GM18868 (cell line): ENCODE results near the gene PNPLA5.

Source experiments
- ATAC-seq: cut with Tn5 transposase; IDR thresholded peaks from one replicate; pipeline ENCODE4 v1.9.1; 2021; ENCODE audit warnings: mild to moderate bottlenecking, moderate library complexity; ENCODE audit not compliant: unreplicated experiment

The PNPLA5 gene

DNA sequence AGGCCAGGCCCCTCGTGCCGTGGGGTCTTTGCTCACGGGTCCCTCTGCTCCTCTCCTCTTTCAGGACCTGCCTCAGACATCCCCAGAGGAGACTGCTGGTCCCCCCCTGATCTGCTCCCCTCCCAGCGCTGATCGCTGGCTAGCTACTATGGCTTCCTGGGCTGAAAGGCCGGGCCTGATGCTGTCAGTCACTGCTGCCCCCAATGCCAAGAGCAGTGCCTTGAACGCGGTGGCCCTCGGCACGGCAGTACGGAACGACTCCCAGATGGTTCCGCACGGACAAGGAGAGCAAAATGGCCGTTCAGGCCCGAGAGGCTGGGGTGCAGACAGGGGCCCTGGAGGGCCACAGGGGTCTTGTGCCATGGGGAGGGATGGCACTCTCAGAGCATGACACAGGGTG, 51.0 kb downstream of the PNPLA5 start:
- no peak for ATAC-seq

DNA sequence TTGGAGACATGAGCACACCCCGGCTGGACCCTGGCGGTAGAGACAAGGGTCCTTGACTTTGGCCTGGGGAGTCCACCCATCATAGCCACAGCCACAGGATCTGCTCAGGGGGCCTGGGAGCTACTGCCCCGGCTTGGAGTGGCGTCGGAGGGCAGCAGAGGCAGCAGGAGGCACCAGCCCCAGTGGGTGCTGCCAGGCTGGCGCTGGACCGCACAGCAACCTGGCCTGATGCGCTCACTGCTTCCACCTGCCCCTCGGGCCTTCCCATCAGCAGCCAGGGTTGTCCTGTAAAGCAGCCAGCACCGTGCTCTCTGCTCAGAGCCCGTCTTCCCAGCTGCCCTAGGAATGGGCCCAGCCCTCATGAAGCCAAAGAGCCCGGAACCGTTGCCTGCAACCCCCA, 51.4 kb downstream of the PNPLA5 start:
- ATAC-seq: no peak

DNA sequence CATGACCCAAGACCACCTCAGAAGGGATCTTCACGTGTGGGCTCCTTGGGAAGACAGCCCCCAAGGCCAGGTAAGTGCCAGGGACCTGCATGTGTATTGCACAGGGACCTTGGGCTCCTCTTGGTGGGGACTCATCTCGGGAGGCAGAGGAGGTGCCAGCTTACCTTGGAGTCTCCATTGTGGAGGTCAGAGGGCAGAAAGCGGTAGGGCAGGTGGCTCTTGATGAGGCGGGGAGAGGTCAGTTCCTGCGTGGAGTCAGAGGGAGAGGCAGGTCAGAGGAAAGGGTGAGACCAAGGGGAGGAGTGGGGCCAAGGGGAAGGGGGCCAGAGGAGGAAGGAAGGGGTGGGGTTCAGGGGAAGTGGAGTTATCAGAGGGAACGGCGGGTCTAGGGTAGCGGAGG, 52.0 kb downstream of the PNPLA5 start:
- no peak for ATAC-seq

DNA sequence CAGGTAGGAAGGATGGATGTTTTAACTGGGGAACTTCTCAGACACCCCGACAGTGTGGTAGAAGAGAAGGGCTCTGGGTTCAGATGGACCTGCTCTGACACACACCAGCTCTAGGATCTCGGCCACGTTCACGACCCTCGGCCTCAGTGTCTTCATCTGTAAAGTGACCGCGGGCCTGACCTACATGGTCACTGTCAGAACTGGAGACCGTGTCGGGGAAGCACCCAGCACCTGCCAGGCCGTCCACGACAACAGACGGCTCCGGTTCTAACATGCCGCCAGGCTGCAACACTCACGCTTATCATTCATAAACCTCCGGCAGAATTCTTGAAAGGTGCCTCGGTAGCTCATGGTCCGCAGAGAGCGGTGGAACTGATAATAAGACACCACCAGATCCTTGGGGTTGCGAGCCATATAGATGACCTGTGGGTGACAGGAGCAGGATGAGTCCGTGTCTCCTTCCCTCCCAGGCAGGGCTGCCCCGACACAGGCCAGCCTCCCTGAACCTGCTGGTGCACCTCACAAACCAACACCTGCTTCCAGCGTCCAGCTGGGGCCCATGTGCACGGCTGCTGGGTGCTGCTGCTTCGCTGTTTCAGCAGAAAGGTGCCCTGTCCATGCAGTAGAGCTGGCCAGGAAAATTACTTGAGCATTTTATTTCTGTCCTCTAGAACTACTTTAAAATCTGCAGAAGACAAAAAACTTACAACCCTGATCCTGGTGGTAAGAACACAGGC, 53.1 kb downstream of the PNPLA5 start:
- ATAC-seq: no peak

DNA sequence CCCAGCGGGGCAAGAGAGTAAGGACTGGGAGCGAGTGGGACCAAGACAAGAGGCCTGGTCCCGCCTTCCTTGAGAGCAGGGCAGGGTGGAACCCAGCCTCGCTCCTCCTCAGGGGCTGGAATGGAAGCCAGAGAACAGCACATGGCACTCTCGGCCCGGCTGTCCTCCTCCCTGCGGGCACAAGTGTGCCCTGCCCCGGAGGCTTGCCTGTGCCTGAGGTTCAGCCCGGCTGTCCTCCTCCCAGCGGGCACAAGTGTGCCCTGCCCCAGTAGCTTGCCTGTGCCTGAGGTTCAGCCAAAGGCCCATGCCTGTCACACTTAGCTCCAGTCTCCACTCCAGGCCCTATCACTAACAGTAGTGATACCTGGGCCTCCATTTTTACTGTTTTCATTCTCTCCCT, 53.7 kb downstream of the PNPLA5 start:
- ATAC-seq: no peak

DNA sequence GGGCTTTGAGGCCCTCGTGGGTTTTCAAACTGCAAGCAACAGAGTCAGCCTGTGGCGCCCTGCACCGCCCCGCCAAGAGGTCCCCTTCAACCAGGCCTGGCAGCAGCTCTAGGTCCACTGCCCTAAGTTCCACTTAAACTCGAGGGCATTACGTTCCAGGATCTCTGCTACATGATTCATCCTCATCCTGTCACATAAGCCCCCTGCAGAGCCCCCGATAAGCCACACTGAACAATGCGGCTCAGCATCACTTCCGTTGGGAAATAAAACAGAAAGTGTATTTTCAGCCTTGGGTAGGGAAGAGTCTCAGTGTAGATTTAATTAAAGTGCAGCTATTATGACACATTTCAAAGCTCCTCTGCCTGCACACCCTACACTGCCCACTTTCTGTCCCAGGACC, 54.1 kb downstream of the PNPLA5 start:
- no peak for ATAC-seq

DNA sequence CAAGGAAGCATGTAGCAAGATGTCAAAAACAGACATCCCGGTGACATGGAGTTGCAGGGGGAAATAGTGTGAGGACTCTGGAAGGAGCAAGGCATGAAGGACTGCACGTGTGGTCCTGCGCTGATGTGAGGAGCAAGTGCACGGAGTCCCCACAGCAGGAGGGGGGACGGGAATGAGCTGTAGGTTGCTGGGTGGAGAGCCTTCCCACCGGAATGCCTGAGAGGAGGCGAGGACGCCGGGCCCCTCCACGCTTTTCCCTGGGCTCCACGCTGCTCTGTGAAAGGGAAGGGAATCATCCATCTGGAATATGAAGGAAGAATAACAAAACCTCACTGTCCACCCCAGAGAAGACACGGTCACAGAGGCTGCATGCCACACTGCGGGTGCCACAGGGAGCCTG, 56.1 kb downstream of the PNPLA5 start:
- ATAC-seq: no peak

DNA sequence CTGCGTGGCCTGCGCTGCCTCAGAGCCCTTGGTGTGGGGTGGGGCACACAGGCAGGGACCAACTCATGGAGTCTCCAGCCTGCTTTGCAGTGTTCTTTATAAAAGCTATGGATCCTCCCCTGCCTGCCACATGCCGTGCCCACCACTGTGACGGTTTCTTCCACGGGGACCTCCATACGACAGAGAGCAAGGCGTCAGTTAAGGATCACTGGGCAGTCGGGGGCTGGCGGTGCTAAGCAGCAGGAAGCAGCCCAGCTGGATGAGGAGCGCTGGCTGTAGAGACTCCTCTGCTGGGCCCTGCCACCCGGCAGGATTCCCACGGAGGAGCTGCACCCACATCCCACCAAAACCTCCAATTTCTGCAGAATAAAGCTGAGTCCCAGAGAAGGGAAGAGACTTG, 56.6 kb downstream of the PNPLA5 start:
- no peak for ATAC-seq

DNA sequence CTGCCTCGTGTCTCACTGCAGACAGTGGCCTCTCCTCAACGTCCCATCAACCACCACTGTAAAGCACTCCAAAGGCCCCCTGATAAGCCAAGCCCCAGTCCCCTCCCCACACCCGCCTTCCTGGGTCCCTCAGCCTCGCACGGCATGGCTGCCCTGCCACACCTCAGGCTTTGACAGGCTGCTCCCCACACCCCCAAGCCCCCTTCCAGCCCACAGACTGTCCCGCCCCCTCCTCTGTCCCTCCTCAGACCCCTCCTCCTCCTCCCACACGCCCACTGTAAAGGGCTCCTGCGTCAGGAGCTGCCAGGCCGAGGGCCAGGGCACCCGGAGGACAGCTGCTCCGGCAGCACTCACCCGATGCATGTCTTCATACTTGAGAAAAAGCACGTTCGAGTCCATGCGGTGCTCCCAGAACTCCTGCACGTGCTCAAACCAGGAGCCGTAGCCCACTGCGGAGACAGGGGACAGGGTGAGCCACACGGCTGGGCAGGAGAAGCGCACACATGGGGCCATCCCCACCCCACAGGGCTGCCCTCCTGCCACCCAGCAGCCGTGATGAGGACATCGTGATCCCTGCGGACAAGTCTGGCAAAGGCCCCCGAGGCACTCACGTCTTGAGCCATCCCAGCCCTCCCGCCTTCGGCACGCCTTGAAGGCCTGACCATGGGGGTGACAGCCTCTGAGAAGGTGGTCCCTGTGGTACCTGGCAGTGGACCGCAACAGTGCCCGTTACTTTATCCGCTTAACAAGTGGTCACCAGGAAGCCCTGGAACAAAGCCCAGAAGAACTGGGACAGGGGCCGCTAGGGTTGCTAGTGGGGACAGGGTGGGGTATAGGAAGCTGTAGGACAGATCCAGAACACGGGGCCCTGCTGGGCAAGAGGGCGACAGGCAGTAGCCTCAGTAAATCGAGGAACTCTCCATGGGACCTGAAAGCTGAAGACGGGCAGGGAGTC, 58.2 kb downstream of the PNPLA5 start:
- no peak for ATAC-seq

DNA sequence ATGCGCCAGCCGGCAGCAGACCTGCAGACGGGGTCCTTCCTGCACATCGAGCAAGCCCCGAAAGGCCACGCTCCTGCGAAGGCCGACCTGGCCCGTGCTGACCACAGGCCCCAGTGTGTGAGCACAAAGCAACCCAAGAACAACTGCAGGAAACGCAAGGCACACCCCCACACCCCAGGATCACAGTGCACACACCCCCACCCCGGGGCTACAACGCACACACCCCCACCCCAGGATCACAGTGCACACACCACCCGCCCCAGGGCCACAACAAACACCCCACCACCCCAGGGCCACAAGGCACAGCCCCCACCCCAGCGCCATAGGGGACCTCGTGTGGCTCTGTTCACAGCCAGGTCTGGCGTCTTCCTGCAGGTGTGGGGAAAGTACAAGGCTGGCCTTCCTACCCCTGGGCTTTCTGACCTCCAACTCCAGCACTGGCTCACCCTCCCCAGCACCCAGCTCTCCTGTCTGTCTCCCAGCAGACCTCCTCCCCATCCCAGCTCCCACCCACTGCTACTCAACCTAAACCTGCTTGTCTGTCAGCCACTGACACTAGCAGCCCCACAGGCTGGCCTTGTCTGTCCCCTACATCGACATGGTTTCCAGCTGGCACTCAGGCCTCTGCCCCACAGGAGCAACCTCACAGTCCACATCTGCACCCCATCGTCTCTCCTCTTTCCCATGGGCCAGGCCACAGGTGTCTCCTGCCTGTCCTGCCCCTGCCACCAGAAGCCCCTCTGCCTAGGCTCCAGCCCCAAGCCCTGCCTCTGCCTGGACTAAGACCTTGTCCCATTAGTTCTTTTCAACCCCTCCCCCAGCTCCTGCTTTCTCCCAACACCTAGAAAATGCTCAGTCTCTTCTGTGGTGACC, 59.2 kb downstream of the PNPLA5 start:
- no peak for ATAC-seq

DNA sequence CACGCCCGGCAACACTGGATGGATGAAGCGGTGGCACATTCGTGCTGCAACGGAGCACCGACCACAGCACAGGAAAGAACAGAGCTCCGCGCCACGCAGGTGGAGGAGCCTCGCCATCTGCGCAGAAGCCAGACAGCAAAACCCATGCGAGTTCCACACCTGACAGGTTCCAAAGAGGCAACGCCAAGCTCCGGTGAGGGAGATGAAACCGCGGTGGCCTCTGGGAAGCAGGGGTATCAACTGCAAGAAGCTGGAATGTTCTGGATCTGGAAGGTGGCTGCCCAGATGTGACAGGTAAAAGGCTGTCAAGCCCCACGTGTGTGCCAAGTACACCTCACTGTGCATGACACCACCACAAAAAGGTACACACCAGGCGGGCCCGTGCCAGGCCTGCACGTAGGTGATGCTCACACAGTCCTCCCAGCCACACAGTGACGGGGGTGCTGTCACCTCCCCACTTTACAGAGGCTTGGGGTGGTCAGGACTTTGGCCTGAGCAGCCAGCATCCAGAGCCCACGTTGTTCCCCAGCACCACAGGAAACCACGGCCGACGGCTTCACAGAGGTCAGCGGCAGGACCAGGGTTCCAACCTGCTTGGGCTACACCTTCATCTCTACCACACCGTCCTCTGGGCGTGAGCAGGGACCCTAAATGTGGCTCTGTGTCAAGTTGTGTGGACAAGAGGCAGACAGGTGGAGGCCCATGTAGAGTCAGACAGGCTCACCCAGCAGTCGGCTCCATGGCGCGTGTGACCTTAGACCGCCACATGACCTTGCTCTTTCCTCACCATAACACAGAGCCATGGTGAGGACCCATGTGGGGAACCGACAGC, 60.0 kb downstream of the PNPLA5 start:
- no peak for ATAC-seq

DNA sequence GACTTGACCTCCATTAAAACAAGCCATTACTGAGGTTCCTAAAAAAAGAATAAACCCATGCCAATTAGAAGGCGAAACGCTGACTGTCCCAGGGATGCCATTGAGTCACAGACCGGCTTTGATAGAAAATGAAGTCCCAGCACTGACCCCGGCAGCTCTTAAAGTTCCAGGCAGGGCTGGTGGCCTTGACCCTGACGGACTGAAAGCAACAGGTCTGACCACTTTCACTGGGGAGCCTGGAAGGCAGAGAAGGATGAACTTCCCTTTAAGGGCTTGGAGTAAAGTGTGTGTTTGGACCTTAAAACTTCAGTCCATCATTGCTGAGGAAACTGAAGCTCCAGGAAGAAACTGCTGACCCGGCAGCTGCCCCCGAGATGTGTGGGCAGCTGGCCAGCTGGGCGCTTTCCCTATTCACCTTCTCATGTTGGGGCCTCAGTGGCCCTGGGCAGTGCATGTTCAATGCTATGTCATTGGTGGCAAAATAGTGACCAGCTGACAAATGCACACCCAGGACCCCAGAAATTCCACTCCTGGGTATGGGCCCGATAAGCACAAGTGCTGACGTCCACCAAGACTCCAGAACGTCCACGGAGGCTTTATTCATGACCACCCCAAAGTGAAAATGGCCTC, 60.8 kb downstream of the PNPLA5 start:
- ATAC-seq: no peak

DNA sequence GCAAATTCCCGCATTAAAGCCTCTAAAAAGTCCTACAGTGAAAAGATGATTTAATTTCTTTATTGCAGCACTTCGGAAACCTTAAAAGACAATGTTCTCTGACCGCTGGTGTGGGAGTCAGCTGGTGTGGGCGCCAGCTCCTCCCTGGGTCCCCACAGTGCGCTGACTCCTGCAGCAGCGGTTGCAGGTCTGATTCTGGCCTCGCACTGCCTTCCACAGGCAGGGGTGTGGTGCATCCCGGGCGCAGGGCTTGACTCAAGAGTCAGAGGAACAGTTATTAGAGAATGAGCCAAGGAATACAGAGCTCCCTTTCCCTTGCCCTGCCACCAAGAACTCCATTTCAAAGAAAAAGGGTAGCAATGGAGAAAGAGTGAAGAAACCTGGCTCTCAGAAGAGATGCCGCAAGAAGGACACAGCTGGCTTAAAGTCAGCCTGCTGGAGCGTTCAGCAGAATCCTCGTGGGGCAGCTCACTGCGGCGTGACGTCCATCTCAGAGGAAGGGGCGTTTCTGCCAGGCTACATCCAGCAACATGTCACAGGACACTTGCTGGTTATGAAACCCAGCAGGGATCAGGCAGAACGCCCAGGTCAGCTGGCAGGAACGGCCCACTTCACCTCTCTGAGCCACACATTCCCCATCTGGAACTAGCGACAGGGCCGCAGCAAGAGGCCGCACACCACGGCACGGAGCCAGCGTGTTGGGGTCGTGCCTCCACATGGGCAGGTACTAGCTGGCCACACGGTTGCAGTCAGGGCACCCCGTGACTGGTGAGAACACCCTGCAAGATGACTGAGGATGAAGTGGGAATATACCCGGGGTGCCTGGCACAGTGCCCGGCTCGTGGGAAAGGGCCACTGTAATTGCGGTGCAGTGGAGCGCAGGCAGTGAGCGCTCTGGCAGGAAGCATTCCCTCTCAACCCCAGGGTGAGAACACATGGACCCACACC, 61.6 kb downstream of the PNPLA5 start:
- no peak for ATAC-seq
